NCI-H345 treated with DMSO at 0.1 percent for 48 hours (cell line): Measurements from ENCODE around the gene ST8SIA2.

Experiments
- DNase-seq: peaks from one replicate; lab custom pipeline; 2025; ENCODE audit not compliant: unreplicated experiment; lab: John Stamatoyannopoulos, UW

ST8SIA2 gene

DNA sequence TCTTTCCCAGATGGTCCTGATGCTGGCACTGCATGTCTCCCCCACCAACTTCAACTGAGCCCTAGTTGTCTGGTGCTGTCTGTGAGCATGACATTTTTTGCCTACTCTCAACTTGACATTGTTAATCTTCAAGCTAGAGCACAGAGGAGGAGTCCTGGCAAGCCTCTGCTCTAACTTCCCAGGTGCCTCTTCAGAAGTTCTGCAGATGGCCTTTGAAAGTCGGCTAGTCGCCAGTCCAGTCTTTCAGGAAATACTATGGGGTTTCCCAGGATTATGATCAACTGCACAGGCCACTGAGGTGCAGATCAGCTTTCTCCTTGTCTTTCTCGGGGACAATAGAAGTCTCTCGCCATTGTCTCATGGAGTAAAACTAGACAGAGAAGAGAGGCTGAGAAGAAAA, 86.7 kb downstream of the ST8SIA2 start:
- DNase-seq, result no peak

DNA sequence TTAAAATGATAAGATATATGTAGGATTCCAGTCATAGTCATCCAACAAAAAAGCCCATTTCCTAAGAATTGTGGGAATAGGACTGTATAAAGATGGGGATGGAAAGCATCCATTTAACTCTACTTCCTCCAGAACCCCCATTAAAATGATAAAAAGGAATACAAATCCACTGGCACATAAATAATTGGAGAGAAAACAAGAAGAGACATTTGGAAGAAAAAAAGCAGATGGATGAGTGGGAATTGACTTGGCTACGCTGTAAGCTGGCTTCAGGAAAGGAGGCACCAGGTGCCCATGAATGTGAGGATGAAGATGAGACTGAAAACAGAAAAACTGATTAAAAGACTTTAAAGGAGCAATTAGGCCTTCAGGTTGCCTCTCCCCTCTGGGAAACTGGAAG, 91.8 kb downstream of the ST8SIA2 start:
- no peak for DNase-seq

DNA sequence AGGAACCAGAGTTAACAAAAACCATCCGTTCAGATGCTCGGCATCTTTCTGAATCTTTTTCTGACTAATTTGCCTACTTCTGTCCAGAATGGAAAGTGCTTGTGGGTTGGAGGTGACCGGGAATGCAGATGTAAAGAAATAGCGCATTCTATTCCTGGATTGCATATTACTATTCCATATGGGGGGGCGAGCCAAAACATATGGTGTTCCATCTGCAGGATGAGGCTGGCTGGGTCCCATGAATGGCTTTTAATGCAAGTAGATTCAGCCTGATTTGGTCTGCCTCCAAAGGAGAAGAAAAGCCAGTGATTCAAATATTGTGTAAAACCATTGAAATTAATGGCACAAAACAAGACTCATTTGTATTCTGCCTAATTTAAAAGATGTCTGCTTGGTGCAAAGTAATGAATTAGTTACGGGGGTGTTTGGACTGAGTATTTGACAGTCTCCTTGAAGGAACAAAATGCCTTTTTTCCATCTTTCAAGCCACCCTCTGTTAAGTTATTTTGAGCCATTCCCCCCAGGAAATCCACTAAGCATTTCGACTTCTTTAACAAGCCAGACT, 99.0 kb downstream of the ST8SIA2 start:
- no peak for DNase-seq

DNA sequence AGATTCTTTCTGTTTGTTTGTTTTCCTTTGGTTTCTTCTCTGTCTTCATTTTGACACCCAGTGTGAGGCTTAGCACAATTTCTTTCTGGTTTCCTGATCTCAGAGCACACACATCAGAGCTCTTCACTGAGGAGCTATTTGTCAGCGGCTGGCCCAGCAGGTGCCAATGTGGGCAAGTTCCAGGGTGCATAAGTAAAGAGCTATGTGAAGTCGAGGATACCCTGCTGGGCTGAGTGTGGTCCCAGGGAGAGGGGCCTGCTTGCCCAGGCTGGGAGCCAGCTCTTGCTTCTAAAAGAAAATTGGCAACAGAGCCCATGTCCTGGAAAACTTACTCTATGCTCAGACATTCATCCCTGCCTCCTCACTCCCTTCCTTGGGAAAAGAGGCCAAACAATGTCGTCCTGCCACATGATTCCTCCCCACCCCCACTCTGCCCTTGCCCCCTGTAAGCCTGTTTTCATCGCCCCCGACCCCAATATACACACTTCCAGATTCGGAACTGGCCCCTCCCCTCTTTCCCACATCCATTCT, 101.2 kb downstream of the ST8SIA2 start:
- no peak for DNase-seq

DNA sequence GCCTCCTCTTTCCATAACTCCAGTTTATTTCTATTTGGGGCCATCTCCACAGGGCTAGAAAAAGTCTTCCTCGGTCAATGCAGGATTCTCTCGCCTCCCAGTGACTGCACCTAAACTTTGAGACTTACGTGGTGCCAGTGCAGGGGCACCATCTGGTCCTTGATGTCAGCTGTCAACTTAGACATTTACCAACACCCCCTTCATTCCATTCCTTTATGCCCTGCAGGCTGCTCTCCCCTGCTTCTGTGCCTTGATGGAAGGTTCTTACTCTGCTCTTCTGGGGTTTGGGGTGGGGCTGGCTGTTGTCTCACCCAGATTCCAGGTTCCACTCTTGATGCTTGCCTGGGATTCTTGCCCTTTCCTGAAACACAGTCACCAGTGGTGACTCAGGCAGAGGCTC, 101.8 kb downstream of the ST8SIA2 start:
- no peak for DNase-seq

DNA sequence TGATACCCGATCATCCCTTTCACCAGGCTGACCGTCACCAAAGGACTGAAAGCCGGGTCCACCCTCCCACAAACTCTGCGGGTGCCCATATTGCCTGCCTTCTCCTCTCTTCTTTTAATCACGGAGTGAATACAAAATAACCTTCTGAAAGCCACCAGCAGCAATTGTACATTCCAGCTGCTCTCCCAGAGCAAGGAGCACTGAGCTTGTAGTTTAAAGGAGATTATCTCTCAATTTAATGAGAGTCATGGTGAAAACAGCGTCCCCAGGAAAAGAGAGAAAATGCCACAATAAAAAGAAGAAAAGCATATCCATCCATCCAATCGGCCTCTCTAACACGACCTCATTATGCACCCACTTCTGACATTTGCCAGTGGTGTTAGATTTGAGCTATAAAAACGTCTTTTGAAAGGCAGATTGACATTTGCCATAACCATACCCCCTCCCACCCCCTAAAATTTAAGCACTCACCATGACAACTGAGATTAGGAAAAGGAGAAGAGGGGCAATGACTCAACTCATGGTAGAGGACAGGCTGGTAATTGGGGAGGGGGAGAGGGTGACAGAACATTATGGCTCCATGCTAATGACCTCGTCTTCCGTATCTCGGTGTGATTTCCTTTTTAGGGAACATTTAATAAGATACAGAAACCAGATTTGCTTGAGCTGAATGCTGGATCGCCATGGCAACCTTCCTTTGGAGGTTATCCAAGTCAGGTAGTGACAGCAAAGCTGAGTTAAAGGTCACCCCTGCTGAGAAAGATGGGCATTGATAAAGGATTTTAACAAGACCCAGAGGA, 106.2 kb downstream of the ST8SIA2 start:
- DNase-seq, result no peak

DNA sequence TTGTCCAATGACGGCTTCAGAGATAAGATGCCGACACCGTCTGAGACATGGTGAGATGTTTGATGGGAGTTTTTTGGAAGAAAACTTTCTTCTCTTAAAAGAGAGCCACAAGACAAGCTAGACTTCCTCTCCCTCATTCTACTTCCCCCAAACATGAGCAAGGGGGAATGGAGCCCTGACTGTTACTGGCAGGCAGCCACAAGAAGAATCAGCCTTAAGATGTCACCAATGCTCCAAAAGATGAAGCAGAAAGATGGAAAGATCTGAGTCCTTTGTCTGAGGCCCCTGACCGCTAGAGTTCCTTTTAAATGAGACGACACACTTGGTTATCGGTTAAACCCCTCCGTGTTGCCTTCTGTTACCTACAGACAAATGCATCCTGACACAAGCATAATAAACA, 108.7 kb downstream of the ST8SIA2 start:
- no peak for DNase-seq

DNA sequence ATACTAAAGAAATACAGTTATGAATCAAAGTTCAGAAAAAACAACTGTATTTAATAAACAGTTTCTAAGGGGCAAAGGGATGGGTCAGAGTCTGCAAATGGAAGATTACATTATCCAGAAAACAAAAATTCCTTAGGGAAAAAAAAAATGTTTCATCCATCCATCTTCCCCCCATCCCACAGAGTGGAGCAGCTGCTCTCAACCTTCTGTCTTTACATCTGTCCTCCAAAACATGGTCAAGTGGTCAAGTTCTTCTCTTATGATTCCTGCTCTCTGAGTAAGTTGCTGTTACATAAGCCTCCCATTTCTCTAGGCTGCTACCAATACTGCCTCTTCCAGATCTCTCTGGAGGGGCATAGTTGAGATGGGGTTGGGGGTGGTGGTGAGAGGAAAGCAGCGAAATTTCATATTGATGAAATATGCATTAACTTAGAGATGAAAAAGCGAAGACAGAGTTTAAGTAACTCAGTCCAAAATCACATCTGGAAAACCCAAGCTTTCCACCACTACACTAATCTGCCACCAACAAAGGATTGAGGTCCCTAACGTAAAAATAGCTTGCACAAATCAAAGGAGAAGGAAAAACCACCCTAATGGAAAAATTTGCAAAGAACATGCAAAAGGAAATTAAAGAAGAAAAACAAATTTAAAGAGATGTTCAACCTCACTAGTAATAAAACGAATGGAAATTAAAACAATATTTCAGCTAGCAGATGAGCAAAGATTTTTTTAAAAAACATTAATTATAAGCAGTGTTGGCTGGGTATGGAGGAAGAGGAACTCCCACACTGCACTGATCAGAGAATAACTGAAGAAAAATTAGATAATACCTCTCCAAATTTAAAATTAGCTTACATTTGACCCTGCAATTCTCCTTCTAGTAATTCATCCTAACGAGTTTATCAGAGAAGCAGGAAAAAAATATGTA, 109.5 kb downstream of the ST8SIA2 start:
- DNase-seq, result no peak

DNA sequence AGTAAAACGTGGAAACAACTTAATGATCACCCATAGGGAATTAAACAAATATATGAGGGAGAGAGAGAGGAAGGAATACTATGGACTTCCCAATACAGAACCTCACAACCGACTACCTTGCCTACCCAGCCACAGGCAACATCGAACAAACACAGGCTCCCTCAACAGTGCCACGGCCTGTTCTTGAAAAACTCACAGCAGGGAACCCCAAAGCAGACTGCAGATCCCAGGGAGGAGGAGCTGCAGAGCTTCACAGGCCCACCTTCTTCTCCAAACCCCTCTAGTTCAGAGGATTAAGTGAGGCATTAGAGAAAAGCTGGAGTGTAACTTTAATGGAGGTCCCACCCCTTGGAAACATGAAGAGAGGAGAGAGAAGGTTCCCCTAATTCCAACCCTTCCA, 110.2 kb downstream of the ST8SIA2 start:
- no peak for DNase-seq

DNA sequence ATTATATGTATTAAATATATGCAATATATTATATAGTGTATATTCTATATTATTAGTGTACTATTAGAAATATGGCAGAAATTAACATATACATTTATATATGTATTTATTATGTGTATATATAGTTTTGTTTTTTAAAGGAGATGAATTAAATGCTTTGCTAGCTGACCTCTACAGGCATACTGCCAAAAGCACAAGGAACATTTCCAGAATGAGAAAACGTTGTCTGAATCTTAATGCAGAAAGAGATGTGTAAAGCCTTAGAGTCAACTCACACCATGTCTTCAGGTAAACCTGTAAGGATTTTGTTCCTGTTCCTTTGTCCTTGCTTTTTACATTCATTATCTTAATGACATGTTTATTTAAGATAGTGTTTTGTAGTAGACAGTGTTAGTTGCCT, 111.9 kb downstream of the ST8SIA2 start:
- no peak for DNase-seq

DNA sequence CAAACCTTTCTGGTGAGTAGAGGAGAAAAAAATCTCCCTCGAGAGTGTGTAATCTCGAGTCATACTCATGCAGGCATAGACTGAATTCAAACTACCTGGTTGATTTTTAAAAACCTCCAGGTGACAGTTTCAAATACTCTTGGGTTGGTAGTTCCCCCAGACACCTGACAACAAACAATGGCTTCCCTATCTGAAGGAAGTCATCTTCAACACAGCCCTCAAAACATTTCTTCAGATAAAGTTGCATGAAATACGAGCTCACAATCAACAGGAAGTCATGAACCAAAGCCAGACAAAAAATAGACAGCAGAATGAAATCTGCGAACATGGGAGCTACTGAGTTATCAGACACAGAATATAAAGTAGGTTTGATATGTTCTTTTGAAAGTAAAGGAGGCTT, 112.8 kb downstream of the ST8SIA2 start:
- no peak for DNase-seq

DNA sequence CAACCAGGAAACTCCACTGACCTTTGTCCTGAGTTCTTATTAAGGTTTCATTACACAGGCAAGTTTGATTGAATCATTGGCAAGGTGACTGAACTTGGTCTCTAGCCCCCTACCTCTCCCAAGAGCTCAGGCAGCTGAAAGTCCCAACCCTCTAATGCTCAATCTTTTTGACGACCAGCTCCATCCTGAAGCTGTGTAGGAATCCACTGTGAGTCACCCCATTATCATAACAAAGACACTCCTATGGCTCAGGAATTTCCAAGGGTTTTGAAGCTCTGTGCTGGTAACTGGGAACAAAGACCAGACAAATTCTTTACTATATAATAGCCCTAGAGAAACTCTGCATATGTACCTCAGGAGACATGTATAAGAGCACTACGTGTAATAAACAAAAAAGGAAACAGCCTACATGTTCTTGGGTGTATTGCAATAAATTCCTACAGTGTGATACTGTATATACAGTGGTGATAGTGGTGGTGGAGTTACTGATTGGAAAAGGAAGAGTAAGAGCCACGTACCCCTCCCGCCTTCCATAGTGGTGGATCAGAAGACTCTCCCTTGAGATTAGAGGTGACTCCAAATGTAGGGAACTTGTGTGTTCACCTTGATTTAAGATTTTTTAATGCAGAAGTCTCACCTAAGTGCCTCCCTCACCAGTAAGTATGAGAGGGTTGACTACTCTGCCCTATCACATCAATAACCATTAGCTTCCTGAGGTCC, 116.6 kb downstream of the ST8SIA2 start:
- DNase-seq, result no peak
